NCI-H460 (cell line): ENCODE results near the gene ITPRIPL1. TPM values are rescaled to one million over a fixed set of nuclear protein-coding genes. Genes with fewer than 3 reads are reported as not detected.
A peak's percentile ranks its signal among the peaks of the same experiment; 100 is the strongest.

ENCODE experiments used
- DNase-seq: peaks from one replicate; pipeline ENCODE4 v3.0.0-alpha.2; 2016; ENCODE audit warnings: low read depth; ENCODE audit errors: extremely low read depth
- total RNA-seq: library from RNA; depleted of rRNA; stranded (reverse); fragments of >200 nt; shearing (Covaris generic); gene quantifications from 2 replicates; pipeline ENCODE4 v1.2.3, GENCODE V29; 2014

The ITPRIPL1 gene
- total RNA-seq, 1 experiment from 2014 or later: not detected

DNA sequence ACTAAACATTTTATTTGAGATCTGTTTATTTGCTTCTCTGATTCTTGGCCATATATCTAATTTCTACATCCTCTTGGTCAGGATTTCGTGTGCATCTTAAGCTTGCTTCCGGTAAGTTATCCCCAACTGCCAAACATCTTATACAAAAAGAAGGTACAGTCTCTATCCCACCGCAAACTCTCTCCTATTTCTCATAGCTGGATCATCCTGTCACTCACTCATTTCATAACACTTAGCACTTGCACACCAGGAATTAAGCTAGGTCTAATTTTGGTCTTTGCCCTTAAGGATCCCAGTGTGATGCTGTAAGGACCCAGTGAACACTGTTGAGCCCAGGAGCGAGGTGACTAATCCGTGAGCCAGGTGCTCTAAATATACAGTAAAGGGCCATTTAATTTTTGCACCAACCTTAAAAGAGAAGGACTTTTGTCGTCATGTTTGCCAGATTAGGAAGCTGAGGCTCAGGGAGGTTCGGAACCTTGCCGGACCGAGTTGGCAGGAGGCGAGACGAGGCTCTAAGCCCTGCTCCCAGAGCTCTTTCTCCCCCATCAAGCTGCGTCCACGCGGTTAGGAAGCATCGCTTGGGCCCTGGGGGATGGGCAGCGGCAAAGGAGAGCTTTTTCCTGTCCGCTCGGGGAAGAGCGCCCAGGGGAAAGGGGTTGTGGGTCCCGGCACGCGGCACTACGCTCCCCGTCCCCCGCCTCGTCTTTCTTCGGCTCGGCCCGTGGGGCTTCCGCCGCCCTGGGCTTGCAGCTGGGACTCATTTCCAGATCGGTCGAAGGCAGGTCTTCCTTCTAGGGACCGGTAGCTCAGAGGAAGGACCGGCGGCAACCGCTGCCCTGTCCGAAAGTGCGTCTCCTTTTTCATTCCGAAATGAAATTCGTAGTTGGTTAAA is 4.1 kb upstream of the ITPRIPL1 start:
- DNase-seq: peak; percentile 32

DNA sequence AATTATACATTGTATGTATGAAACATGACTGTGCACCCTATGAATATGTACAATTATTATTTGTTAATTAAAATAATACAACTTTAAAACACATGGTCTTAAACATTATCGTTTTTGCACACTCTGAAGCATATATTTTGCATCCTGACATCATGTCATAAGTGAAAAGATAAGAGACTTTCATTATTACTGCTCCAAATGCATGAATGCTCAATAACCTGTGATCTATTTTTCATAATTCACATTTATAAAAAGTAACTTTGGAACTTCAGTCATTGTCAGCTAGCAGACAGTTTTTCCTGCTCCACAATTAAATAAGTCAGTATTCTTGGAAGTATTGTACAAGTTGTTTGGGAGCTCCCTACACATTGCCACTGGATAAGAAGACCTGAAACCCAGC is 1.3 kb upstream of the ITPRIPL1 start:
- DNase-seq: no peak

DNA sequence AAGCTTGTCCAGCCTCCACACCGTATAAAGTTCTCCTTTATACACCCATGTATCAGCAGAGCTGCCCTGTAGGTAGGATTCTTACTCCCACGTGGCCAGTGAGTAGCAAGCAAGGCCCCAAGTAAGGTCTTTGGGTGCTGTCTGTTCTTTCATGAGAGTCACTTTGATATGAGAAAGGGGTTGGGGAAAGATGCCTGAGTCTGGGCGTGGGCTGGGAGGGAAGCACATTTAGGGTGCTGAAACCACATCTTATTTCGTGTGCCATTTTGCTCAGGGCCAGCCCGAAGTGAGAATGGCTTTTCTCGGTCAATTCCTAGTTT is 436 bp upstream of the ITPRIPL1 start:
- no peak for DNase-seq

DNA sequence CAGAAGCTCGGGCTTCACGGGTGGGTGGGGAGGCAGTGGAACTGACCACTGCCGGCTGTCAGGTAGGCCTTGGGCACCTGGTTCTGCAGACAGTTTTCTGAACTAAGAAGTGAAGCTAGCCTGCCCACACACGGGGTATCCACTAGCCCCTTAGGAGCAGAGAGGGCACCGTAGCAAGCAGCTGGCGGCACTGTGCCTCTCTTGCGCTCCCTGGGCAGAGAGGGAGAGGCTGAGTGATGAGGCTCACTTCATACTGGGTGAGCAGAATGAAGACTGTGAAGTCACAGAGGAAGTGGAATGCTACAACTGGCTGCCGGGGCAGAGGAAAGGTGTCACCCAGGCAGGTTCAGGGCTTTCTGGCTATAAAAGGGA is 753 bp downstream of the ITPRIPL1 start:
- no peak for DNase-seq

DNA sequence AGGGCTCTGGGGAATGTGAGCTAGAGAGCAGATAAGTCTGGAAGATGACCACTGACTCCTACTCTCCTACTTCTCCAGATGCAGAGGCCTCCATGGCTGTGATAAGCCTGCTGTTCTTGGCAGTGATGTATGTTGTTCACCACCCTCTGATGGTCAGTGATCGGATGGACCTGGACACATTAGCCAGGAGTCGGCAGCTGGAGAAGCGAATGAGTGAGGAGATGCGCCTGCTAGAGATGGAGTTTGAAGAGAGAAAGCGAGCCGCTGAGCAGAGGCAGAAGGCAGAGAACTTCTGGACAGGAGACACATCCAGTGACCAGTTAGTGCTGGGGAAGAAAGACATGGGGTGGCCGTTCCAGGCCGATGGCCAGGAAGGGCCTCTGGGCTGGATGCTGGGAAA is 1.4 kb downstream of the ITPRIPL1 start:
- DNase-seq: no peak

DNA sequence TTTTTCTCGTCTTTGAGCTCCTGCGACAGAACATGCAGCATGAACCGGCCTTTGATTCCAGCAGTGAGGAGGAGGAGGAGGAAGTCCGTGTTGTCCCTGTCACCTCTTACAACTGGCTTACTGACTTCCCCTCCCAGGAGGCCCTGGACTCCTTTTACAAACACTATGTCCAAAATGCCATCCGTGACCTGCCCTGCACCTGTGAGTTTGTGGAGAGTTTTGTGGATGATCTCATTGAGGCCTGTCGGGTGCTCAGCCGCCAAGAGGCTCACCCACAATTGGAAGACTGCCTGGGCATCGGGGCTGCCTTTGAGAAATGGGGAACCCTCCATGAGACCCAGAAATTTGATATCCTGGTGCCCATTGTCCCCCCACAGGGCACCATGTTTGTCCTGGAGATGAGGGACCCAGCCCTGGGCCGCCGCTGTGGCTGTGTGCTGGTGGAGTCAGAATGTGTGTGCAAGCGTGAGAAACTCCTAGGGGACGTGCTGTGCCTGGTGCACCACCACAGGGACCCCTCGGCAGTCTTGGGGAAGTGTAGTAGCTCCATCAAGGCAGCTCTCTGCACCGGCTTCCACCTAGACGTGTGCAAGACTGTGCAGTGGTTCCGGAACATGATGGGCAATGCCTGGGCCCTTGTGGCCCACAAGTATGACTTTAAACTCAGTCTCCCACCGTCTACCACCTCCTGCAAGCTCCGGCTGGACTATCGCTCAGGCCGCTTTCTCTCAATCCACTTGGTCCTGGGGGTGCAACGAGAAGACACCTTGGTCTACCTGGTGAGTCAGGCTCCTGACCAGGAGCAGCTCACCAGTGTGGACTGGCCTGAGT is 2.1 kb downstream of the ITPRIPL1 start:
- DNase-seq: no peak

DNA sequence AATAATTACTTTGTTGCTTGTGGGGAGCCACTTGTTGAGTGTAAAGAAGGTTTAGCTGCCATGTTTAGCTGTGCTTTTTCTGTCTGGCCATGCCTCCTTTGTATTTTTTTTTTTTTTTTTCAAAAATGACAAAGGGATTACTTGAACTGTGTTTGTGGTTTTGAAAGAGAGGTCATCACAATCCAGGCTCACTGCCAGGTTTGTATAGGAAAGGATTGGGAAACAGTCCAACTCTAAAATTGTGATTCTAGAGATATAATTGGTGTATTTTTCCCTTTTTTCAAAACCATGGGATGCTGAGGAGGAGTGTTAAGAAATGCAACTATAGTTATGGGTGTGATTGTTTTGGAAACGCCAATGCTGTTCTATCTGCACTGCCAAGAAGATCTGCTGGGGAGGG is 4.3 kb downstream of the ITPRIPL1 start:
- no peak for DNase-seq

DNA sequence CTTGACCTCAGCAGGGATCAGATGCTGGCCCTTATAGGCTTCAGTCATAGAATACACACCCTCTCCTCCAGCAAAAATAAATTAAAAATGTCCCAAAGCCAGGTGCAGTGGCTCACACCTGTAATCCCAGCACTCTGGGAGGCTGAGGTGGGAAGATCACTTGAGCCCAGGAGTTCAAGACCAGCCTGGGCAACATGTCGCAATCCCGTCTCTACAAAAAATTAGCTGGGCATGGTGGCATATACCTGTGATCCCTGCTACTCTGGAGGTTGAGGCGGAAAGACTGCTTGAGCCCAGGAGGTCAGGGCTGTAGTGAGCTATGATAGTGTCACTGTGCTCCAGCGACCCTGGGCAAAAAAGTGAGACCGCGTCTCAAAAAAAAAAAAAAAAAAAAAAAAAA is 4.8 kb downstream of the ITPRIPL1 start:
- no peak for DNase-seq

DNA sequence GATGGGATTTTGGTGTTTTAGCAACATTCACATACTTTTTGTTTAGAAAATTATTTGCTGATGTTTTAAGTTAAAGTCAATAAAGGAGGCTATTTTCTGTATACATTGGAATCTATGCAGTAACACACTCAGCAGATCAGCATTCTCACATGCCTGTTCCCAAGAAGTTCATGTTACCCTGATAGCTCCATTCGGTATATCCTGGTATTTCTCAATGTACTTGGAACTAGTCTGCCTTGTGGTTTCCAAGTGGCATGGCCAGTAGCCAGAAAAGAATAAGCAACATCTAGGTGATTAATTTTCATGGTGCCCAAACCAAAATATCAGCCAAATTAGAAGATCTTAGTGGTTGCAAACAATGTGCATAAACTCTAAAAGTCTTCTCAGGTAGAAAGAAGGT is 5.3 kb downstream of the ITPRIPL1 start:
- no peak for DNase-seq

DNA sequence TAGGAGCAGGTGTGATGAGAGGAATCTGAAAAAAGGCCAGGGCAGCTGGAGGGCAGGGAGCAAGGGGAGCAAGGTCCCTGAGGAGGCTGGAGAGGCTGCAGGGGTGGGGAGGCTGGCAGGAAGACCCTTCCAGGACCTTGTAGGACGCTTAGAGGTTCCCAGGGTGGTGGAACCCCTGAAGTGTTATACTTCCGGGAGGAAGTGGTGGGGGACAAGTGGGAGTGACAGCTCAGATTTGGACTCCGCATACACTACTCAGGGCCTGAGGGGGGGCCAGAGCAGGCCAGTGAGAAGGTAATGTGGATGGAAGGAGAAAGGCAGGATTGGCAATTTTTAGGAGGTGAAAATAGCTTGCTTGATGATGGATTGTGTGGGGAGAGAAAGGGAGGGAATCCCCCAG is 8.6 kb downstream of the ITPRIPL1 start:
- DNase-seq: no peak

DNA sequence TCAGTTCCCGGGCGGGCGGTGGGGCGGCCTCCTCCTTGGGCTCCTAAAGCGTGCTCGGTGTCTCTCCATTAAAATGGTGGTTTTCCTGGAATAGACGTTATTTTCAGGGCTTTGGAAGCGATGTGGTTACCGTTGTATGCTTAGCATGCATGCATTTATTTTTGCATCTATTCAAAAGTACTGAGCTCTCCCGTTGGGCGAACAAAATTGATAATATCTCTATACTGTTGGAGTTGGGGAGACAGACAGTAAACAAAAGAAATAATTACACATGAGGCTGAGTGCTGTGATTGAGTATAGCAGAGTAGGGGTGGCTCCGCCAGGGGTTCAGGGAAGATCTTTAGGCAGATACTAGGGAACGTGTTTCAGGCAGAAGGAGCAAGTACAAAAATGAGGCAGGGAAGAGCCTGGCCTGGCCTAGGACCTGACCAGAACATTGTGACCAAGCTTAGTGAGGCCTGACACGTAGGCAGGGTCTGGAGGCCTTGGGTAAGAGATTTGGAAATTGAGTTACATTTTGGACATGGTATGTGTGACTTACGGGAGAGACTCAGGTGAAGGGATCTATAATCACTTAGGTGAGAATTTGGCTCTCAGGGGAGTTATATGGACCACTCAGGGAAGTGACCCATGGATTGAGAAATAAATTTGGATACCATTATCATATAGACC is 11.1 kb downstream of the ITPRIPL1 start:
- no peak for DNase-seq

DNA sequence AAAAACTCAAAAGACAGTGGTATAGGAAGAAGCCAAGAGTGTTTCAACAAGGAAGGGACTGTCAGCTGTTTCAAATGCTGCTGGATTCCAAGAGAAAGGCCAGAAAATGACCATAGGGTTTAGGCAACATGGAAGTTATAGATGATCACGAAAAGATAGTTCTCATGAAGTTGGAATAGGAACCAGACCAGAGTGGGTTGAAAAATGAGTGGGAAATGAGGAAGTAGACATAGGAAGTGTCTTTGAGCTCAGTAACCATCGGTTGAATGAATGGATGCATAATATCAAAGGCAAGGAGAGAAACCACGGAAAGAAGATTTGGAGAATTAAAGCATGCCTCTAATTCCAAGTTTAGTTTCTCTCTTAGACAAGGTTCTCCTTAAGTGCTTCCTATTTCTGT is 11.8 kb downstream of the ITPRIPL1 start:
- DNase-seq: no peak

DNA sequence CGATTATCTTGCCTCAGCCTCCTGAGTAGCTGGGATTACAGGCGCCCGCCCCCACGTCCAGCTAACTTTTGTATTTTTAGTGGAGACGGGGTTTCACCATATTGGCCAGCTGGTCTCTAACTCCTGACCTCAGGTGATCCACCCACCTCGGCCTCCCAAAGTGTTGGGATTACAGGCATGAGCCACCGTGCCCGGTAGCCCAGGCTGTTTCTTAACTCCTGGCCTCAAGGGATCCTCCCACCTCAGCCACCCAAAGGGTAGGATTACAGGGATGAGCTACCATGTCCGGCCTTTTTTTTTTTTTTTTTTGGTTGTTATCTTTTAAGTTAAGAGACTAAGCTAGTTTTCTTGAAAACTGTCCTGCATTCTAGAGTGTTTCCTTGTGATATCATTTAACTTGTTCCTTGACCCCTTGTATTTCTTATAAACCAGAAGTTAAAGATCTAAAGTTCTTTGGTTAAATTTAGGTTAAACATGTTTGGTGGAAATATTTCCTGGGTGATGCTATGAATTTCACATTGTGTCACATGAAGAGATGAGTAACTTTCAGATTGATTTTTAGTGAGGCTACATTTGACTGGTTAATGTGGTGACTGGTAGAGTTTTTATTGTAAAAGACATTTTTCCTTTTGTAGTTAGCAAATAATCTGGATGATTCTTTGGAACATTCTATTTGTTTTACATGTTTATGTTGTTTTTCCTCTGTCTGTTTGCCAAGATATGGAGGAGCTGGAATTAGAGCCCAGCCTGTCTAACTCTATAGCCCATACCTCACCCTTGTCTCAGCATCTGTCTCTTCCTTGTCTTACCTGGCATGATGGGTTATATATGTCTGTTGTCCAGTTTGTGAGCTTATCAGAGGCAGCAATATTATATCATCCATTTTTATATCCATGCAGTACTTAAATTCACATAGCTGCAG is 15.6 kb downstream of the ITPRIPL1 start:
- DNase-seq: no peak

DNA sequence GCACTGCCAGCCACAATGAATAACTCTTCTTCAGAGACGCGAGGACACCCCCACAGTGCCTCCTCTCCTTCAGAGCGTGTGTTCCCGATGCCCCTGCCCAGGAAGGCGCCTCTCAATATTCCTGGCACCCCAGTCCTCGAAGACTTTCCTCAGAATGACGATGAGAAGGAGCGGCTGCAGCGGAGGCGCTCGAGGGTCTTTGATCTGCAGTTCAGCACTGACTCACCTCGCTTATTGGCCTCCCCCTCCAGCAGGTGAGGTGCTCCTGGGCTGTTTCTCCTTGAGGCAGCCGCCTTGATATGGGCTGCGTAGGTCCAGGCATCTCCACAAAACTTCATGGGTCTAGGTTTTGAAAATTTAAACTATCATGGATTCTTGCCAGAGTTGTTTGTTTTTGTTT is 16.5 kb downstream of the ITPRIPL1 start:
- no peak for DNase-seq

DNA sequence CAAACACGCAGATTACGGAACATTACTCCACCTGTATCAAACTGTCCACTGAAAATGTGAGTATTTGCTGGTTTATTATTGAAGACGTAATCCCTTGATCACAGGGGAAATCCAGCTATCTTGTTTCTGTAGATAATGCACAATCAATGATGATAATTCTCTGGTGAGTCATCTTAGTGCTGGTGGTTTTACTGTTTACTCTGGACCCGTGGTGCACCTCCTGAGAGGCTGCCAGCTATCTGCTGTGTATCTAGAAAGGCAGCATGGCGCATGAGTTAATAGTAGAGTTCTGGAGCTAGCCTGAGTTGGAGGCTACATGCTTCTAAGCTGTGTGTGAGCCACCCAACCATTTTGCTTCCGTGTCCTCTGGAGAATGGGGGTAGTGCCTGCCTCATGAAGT is 17.0 kb downstream of the ITPRIPL1 start:
- DNase-seq: no peak

DNA sequence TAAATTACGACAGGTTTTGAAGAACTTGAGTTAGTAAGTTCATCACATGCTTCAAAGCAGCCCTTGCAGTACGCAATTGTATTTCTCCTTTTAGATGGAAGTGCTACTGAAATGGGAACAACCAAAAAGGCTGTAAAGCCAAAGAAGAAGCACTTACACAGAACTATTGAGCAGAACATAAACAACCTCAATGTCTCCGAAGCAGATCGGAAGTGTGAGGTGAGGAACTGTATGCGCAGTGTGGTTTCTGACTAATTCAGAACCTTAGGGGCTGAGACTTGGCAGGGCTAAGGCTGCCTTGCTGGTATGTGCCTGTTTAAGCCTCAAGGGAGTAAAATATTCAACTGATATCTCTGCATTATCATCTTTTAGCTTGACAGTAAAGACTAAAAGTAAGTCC is 18.9 kb downstream of the ITPRIPL1 start:
- no peak for DNase-seq

DNA sequence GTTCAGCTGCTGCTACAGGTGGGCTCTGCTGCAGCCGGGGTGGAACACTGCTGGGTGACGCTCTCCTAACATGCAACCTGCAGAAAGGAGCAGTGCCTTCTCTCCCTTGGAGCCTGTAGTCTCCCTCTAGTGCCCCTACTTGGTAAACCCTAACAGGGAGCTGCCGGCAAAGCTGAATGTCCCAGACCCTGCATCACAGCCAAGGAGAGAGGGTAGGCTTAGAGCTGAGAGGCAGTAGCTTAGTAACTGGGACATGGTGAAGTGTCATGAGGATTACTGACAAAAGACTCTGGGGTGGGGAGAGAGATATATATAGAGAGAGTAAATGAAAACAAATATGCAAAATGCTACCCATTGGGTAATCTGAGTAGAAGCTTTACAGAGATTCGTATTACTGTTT is 20.3 kb downstream of the ITPRIPL1 start:
- DNase-seq: no peak

DNA sequence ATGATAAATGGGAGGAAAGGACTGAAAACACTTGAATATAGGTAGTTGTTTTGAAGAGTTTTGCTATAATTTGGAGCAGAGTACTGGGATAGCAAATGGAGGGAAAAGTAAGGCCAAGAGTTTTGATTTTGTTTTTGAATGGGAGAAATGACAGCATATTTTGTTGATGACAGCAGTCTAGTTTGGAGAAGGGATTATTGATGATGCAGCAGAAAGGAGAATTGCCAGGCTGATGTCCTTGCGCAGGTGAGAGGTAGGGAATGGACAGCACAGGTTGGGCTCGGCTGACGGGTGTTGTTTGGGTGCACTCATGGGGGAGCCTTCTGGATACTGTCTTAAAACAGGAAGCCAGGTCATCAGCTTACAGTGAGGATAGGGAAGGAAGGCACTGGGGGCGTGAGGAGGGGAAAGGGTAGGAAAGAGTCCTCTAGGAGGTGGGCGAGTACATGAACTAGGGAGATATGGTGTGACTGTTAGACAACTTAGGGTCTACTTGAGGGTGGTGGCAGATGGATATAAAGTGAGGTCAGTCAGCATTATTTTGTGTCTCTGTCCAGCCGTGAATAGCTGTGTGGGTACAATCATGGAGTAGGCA is 20.8 kb downstream of the ITPRIPL1 start:
- DNase-seq: no peak

DNA sequence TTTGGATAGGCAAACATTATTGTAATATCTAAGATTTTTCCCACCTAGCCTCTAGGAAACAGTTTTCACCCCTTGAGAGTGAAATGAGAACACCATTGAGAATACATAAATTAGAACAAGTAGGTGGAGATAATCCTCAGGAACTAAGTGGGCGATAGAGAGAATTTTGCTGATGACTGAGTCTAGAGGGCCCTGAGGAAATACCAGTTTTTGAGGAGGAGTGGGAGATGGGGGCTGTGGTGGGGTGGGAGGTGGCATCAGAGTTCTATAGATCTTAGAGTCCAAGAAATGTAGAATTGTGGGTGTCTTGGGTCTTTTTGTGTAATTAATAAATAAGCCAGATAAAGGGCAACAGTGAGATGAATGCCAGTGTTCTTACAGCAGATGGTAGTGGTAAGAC is 22.3 kb downstream of the ITPRIPL1 start:
- no peak for DNase-seq

DNA sequence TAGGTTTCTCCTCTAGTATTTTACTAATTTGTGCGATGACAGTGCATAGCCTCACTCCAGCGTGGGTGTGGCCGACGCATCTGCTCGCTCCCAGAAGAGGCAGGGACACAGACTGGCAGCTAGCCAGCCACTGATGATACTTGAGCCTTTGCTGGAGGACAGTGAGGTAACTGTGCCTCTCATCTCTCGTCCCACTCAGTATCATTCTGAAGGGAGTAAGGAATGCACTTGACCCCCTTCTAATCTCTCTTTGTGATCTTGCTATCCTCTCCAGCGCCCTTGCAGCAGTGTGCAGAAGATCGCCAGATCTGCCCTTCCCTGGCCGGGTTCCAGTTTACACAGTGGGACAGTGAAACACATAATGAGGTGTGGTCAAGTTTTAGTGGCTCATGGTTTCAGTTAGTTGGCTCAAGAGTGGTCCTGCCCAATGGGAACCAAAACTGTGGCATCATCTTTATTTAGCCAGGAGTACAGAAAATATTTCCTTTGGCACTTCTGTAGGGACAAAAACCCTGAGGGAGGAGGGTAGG is 28.0 kb downstream of the ITPRIPL1 start:
- peak; percentile 30 for DNase-seq
